Activated CD4-positive, CD25-positive, alpha-beta regulatory T cell treated with anti-CD3 and anti-CD28 coated beads, Interleukin-2, amount 50 U/mL, for 16 hours (primary cell): ENCODE data around the gene RASGEF1B.

Source experiments
- DNase-seq: peaks from one replicate; pipeline ENCODE4 v3.0.0-alpha.2; 2020; ENCODE audit warnings: low read depth, low spot score

Gene RASGEF1B

DNA sequence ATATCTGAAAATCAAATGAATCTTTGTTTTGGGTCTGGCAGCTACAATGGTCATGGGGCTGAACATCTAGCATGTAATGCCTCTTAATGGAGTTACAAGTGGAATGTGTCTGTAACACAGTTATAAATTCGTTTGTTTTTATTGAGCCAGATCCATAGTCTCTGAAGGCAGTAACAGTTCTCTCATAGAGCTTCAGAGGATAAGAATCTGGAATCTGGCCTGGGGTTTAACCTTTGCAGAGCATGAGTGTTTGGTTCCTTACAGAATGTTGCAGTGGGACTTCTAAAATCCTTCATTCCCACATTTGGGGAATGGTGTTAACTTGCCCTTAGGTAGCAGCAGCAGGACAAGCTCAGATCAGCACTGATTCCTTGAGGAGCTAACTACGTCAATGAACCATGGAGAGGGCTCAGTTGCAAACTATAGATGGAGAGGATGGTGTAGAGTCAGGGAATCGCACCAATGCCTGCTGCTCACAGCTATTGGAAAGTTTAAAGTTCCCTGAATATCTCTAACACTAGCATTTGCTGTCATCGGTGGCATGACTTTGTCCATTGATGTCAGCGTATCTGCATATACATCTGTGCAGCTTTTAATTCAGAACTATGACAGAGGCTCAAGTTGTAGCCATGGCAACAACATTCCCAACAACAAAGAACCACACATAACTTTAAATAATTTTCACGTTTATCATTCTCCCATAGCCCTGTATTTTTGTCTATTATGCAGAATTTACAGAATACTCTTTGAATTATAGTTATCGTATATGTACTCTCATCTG, 72.2 kb downstream of the RASGEF1B start:
- no peak for DNase-seq

DNA sequence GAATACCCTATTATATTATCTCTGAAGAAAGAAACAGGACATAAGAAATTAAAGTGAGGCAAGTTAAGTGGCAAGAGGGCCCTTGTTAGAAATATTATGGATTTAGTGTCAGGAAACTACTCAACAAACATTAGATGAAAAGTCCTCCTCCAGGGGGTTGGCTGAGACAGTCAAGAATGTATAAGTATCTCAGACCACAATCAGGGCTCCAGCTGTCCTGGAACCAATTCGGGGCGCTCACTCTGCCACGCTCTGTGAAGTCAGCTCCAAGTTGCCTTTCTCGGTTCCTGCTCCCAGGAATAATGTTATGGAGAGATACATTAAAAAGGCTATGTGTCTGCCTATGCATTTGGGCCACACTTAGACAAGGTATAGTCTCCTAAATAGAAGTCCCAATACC, 73.3 kb downstream of the RASGEF1B start:
- DNase-seq = no peak

DNA sequence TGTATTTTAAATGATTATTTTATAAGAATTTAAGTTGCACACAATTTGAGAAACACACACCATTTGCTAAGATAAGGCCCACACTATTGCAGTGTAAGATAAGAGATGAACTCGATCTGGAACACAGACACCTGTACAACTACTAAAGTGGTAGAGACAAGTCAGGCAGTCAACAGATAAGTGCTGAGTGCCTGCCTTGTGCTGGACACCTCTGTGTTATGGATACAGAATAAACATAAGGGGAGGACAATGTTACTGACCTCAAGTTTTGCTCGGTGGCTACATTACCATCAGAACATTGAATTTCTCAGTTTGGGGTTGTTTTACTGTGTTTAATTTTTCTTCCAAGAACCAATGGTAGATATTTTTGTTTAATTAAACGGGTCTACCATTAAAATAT, 74.1 kb downstream of the RASGEF1B start:
- no peak for DNase-seq

DNA sequence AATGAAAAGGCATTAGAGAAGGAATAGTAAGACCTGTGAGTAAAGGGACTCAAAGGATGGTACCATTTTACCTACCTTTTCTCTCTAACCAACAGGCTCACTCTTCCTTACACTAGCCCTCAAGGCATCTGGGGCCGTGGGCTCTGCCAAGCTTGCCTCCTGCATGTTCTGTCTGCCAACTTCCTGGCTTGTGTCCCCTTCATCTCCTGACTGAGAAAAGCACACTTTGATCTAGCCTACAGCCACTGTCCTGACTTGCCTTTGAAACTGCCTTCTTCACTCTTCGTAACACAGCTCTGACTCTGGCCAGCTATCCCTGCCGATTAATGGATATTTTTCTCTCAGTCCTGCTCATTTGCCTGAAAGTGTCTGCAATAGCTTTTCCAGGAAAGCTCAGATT, 76.5 kb downstream of the RASGEF1B start:
- no peak for DNase-seq

DNA sequence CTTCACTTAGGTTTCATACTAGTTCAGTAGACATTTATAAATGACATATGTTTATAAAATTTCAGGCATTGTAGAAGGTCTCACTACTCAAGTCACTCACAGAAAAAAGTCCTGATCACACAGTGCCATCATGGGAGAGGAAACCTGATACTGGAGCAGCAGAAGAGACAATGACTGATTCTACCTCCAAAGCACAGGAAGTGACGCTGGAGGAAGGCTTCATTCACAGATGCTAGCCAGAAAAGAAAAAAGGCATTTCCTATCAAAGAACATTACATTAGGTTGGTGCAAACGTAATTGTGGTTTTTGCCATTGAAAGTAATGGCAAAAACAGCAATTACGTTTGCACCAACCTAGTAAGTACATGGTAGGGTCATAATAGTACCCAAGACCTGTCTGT, 79.5 kb downstream of the RASGEF1B start:
- no peak for DNase-seq

DNA sequence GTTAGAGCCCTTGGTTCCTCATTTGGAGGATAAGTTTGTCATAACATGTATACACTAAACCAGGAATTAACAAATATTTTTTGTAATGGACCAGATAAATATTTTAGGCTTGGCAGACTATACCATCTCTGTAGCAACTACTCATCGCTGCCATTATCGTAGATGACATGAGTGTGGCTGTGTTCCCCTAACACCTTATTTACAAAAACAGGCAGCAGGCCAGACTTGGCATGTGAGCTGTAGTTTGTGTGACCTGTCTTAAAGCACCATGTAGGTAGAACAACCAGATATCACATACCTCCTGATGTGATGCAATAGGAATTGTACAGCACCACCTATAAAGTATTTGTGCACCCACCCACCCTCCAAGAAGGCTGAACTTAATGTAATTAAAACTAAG, 82.0 kb downstream of the RASGEF1B start:
- no peak for DNase-seq

DNA sequence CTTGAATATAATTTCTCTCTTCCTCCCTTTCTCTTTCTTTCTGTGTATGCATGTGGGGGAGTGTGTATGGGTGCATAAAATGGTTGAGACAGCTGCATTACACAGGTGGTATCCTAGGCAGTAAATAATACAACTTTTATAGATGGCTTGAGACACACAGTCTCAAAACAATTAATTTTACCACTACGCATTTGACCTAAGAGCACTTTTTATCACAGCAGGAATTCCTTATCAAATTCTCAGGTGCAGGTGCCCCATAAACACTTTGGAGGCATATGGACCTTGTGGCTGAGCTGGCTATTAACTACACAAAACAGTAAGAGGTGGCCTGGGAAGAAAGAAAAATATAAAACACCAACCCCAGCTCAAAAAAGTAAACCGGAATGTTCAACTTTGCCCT, 91.3 kb downstream of the RASGEF1B start:
- DNase-seq = no peak

DNA sequence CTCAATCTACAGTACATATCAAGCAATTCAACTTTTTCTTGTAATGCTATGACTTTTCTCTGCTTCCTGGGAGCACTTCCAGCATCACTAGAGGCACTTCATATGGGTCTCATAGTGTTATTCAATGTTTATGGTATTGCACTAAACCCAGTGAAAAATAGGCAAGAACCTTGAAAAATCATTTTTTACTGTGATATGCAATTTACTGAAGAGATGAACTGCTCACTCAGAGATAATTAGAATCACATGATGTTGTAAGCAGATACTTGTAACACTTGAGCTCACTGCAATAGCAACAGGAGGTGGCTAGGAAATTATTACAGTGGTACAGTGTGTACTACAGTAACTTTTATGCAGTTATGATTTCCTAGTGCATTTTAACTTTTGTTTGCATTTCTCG, 93.3 kb downstream of the RASGEF1B start:
- no peak for DNase-seq

DNA sequence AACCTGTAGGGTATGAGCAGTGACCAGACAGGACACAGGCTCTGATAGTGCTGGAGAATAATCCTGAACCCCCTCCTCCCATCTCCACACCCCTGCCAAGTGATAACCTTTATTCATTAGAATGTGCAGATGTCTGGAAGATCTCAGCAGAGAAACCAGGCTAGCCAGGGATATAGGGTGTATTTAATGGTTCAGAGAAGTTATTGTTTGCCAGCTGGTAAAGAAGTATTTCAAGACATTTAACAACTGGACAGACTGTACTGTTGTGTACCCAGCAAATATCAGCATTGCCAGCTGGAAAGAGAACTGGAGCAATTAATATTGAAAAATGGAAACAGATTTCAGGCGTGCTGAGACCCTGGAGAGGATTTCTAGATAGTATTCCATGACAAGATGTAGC, 94.5 kb downstream of the RASGEF1B start:
- no peak for DNase-seq

DNA sequence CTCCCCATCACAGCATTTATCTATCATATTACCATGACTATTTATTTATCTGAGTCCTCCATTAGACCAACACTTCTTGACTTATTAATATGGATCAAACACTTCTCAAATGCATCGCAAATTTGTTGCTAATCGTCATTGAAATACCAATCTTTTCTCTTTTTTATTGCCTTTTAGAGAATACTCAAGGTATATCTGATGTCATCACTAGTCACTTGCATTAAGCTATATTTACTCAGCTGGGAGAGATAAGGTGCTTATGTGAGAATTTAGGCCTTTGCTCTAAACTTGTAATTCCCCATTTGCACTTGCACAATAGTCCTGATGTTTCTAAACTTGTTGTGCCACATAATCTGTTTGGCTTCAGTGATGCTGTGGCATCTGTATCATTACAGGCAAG, 95.0 kb downstream of the RASGEF1B start:
- DNase-seq = no peak
